NCI-H187 treated with DMSO at 0.1 percent for 48 hours (cell line): ENCODE results near the gene MUC5AC.
"Not testable (repeated sequence)": the region's sequence is repeated elsewhere in the genome, so short reads cannot be mapped to it uniquely, and the experiment has no call there.

Experiments used
- DNase-seq: peaks from one replicate; lab custom pipeline; 2025; lab: John Stamatoyannopoulos, UW

Gene MUC5AC

GRCh38 chr11:1236316-1237127 is 78.8 kb downstream of the MUC5AC start:
- DNase-seq = no peak

- DNase-seq = no peak
Measured at GRCh38 chr11:1237128-1237580, 79.4 kb downstream of the MUC5AC start.

- no peak for DNase-seq
Measured at GRCh38 chr11:1237851-1238250, 80.1 kb downstream of the MUC5AC start.

GRCh38 chr11:1238767-1239595 is 81.2 kb downstream of the MUC5AC start:
- no peak for DNase-seq

GRCh38 chr11:1239596-1240205 is 81.9 kb downstream of the MUC5AC start:
- DNase-seq = no peak

GRCh38 chr11:1240771-1241170 is 83.0 kb downstream of the MUC5AC start:
- DNase-seq = no peak

GRCh38 chr11:1241706-1242105 is 84.0 kb downstream of the MUC5AC start:
- no peak for DNase-seq

- no peak for DNase-seq
Measured at GRCh38 chr11:1242289-1242688, 84.5 kb downstream of the MUC5AC start.

GRCh38 chr11:1242751-1243150 is 85.0 kb downstream of the MUC5AC start:
- not testable (repeated sequence) for DNase-seq

GRCh38 chr11:1243521-1243920 is 85.8 kb downstream of the MUC5AC start:
- not testable (repeated sequence) for DNase-seq

GRCh38 chr11:1244557-1244956 is 86.8 kb downstream of the MUC5AC start:
- not testable (repeated sequence) for DNase-seq

GRCh38 chr11:1245717-1246116 is 88.0 kb downstream of the MUC5AC start:
- not testable (repeated sequence) for DNase-seq

GRCh38 chr11:1246301-1246700 is 88.5 kb downstream of the MUC5AC start:
- not testable (repeated sequence) for DNase-seq

- DNase-seq = not testable (repeated sequence)
Measured at GRCh38 chr11:1247026-1247425, 89.3 kb downstream of the MUC5AC start.

GRCh38 chr11:1248951-1249350 is 91.2 kb downstream of the MUC5AC start:
- not testable (repeated sequence) for DNase-seq

GRCh38 chr11:1250411-1250810 is 92.7 kb downstream of the MUC5AC start:
- not testable (repeated sequence) for DNase-seq
